OCI-LY7 (cell line): Measurements from ENCODE around the gene USO1.

Source experiments
- CTCF ChIP-seq: fragments of 200-600 bp; sonication (generic); conservative IDR thresholded peaks from 2 replicates; pipeline ENCODE4 v1.5.1; 2014; ENCODE audit warnings: mild to moderate bottlenecking, antibody characterized with exemption, low read length, moderate library complexity, mixed read lengths
- EZH2phosphoT487 ChIP-seq: fragments of 200-600 bp; sonication (generic); IDR thresholded peaks from 2 replicates; pipeline ENCODE4 v1.6.1; 2018; ENCODE audit warnings: low read depth, borderline replicate concordance, mild to moderate bottlenecking, mixed run types, antibody characterized with exemption, low read length, moderate library complexity, mixed read lengths

- TF ChIP-seq EZH2phosphoT487 (no peak), CTCF (no peak)
Observed at GRCh38 chr4:75715105-75715799, 9.1 kb upstream of the USO1 start.
